HG02610 (cell line): ENCODE data around the gene ST6GALNAC3.
"Not testable (repeated sequence)": the region's sequence is repeated elsewhere in the genome, so short reads cannot be mapped to it uniquely, and the experiment has no call there.

Experiments
- ATAC-seq: cut with Tn5 transposase; IDR thresholded peaks from one replicate; pipeline ENCODE4 v1.9.1; 2021; ENCODE audit warnings: mild to moderate bottlenecking, moderate library complexity; ENCODE audit not compliant: unreplicated experiment

ST6GALNAC3 gene

DNA sequence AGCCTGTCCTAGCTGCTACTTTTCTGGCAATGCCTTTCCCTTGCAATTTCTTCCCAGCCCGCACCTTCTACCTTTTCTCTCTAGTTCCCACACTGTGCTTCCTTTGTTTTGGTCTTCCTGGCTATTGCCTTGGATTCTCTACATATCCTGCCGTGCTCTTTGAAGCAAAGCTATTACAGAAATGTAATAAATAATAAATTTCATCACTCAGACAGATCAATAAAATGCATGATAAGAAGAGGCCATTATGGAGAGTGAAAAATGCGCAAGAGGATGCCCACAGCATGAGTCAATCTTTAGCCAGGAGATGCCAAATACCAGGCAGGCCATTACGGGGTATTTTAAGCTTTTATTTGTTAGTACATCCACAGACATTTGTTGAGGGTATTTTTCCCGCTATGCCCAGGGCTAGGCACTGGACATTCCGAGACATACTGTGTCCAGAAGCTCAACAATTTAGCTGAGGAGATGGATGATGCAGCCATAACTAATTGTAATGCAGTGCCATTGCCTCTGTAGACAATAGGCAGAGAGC lies 163.6 kb downstream of the ST6GALNAC3 start:
- ATAC-seq = no peak

DNA sequence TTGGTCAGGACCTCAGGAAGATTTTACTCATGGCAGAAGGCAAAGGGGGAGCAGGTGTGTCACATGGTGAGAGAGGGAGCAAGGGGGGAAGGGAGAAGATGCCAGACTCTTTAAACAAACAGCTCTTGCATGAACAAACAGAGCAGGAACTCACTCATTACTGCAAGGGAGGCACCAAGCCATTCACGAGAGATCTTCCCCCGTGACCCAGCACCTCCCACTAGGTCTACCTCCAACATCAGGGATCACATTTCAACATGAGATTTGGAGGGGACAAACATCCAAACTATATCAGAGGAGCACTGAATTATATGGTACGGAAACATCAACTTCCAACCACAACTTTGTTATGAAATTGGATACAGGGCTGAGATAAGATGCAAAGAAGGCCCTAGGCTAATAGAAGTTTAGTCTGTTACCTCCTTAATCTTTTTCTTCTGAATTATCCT lies 164.9 kb downstream of the ST6GALNAC3 start:
- ATAC-seq = no peak

- ATAC-seq = no peak
Measured at GRCh38 chr1:76240316-76240715, 165.8 kb downstream of the ST6GALNAC3 start.

DNA sequence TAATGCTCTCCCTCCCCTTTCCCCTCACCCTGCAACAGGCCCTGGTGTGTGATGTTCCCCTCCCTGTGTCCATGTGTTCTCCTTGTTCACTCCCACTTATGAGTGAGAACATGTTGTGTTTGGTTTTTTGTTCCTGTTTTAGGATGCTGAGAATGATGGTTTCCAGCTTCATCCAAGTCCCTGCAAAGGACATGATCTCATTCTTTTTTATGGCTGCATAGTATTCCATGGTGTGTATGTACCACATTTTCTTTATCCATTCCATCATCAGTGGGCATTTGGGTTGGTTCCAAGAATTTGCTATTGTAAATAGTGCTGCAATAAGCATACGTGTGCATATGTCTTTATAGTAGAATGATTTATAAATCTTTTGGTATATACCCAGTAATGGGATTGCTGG lies 168.0 kb downstream of the ST6GALNAC3 start:
- not testable (repeated sequence) for ATAC-seq

GRCh38 chr1:76247261-76247852 lies 172.8 kb downstream of the ST6GALNAC3 start:
- no peak for ATAC-seq

DNA sequence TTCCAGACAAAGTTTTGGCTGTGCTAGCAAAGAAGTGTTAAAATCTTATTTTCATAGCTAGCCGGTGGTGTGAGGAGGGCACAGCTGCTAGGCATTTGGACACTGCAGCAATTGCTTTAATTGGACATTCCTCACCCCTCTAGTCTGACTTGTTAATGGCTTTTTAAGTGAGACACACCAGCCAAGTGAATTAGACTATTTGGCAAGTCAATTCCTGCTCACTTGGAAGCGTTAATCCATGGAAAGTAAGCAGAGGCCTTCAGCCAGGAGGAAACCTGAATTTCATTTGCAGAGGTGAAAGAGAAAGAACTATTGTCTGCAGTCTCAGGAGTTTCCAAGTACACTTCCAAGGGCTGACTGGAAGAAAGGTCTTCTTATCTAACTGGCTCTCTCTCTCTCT lies 175.7 kb downstream of the ST6GALNAC3 start:
- ATAC-seq = no peak

GRCh38 chr1:76252431-76252830 lies 177.9 kb downstream of the ST6GALNAC3 start:
- ATAC-seq = no peak

- ATAC-seq = no peak
Measured at GRCh38 chr1:76254104-76255030, 179.8 kb downstream of the ST6GALNAC3 start.

DNA sequence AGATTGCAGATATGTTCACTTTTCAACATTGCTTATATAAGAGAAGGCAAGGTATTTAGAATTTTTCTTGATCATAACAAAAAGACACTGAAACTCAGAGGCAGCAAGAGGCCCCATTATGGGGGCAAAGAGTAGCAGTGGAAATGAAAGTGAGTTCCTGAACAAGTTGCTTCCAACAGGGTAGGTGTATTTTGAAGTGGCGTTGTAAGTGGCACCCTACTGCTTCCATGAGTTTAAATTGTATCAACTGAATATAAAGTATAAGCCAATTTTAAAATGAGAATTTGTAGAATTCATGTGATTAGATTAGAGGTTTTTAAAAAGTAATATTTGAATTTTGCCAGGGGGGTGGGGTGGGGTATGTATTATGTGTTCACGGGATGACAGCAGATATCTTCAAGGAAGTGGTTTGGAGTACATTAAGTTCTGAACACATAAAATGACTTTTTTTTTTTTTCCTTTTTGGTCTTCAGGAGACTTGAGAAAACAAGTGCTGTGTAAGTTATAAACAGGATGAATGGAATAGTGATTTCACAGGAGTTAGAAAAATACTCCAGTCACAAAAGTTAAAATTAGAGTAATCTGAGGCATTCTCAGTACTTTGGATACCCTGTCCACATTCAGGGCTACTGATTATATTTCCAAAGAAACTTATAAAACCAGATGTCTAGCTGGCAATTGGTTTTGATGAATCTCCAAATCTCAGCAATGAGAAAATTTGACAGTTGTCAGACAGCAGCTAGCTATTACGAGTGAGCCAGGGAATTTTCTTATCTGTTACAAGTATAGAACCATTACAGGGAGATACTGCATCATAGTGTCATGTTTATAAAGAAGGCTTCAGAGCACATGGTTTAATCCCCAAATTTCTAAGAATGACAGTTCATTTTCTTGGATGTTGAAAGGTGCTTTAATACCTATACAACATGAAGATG lies 182.0 kb downstream of the ST6GALNAC3 start:
- no peak for ATAC-seq

- ATAC-seq = no peak
Measured at GRCh38 chr1:76257823-76258222, 183.3 kb downstream of the ST6GALNAC3 start.

GRCh38 chr1:76259270-76259669 lies 184.7 kb downstream of the ST6GALNAC3 start:
- no peak for ATAC-seq

DNA sequence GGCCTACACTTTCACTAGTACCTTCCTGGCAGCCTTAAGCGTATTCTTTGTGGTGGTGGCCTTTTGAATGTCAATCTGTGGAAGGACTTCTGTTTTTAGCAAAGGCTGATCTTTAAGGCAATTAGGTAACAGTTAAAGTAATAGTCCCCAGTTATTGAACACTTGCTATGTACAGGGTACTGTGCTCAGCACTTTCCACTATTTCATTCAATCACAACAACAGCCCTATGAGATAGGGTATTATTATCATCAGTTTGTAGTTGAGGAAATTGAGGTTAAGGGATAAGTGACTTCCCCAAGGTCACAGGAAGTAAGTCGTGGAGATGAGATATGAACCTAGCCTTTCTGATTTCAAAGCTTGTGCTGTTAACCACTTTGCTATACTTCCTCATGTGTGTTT lies 185.7 kb downstream of the ST6GALNAC3 start:
- no peak for ATAC-seq

DNA sequence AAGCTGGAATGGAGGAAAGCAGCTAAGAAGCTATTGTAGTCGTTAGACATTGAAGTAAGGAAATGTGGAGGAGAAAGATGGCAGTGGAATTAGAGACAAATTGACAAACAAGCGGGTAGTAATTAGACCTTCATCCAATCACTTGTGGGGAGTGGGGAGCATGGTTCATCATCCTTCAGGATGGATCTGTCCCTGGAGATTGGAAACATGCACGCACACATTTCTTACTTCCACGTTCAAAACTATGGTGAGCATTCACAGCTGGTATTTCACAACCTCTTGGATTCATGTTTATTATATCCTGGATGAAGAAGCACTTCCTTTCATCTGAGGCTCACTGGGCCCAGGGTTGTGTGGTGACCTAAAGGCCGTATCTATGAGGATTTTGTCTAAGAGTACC lies 188.1 kb downstream of the ST6GALNAC3 start:
- no peak for ATAC-seq

DNA sequence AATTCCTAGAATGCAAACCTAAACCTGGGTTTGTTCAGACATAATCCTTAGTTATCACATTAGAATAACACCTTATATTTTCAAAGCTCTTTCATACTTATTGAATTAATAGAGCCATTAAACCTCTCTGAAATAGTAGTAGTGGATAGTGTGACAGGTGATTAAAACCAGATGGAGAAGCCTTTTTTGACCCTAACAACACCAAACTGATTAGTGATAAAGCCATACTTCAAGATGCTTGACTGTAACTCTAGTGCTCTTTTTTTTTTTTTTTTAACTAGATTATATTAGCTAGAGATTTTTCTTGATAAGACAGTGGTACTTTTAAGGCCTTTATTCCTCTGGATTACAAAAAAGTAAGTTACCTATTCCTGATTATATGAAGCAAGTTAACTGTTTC lies 190.1 kb downstream of the ST6GALNAC3 start:
- no peak for ATAC-seq

DNA sequence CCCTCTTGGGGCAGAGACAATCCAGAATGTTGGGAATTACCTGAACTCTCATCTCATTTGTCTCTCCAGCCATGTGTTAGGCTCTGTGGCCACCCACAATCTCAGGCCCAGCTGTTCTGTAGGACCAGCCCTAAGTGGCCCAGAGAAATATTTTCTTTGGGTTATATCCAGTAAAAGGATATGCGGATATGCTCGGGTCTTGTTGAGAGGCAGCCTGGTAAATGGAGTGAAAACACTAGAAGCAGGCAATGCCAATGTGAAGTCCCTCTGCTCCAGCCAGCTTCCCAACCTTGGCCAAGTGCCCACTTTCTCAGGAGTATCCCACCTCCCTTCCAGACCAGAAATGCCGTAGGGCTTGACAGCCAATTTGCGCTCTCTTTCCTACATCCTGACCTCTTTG lies 192.2 kb downstream of the ST6GALNAC3 start:
- ATAC-seq = no peak

GRCh38 chr1:76267631-76268030 lies 193.1 kb downstream of the ST6GALNAC3 start:
- no peak for ATAC-seq

- ATAC-seq = no peak
Measured at GRCh38 chr1:76268341-76268740, 193.8 kb downstream of the ST6GALNAC3 start.

- ATAC-seq = no peak
Measured at GRCh38 chr1:76269155-76269554, 194.6 kb downstream of the ST6GALNAC3 start.

DNA sequence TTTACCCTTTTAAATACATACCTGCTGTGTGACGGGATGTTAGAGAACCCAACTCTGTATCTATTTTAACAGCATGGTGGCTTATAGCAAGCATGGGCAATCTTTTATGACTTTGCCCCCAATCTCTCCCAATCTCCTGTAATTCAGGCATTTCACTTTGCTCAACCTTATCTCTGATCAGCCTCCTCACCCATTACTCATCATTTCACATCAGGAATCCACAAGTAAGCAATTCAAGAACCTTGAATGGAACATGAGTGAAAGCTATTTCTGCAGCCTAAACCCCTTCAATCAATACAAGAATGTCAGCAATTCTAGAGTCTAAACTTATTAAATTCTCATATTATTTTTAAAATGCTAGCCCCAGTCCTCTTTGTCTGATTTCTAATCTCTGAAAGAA lies 199.8 kb downstream of the ST6GALNAC3 start:
- no peak for ATAC-seq

- no peak for ATAC-seq
Measured at GRCh38 chr1:76274718-76275117, 200.2 kb downstream of the ST6GALNAC3 start.

- ATAC-seq = no peak
Measured at GRCh38 chr1:76278711-76279100, 204.2 kb downstream of the ST6GALNAC3 start.
